IMR-90 (cell line): Measurements from ENCODE around the gene PIP5K1B. TPM values are rescaled to one million over a fixed set of nuclear protein-coding genes. Genes with fewer than 3 reads are reported as not detected.

Source experiments
- ATAC-seq: fragments of 200-7000 bp; cut with Tn5 transposase; 2 replicates; pipeline ENCODE4 v1.9.1; 2020; ENCODE audit warnings: low read depth, mild to moderate bottlenecking, moderate library complexity
- BruUV-seq: library from RNA; stranded (reverse); fragments of 400-500 nt; replicated peaks from 2 replicates; lab custom pipeline; 2021; lab: Mats Ljungman, UMichigan
- CTCF ChIA-PET: fragments of 300-600 bp; formaldehyde crosslinking; extraction: SDS; loops from one replicate; lab custom pipeline; 2021; ENCODE audit warnings: antibody characterized with exemption; lab: Yijun Ruan, JAX
- POLR2A ChIA-PET: fragments of 300-600 bp; sonication (Branson Sonifier 250); formaldehyde crosslinking; loops from one replicate; lab custom pipeline; 2022; ENCODE audit warnings: antibody characterized with exemption; ENCODE audit not compliant: unreplicated experiment; lab: Charles Lee
- DNase-seq: peaks from one replicate; pipeline ENCODE4 v3.0.0; 2013
- H2AFZ ChIP-seq: replicated peaks from 2 replicates; pipeline ENCODE3; 2013; ENCODE audit warnings: low read length, mild to moderate bottlenecking; ENCODE audit not compliant: poor library complexity
- H2AK5ac ChIP-seq: 2 replicates; pipeline ENCODE4 v1.6.1; 2013; ENCODE audit warnings: low read depth, low read length, inconsistent platforms
- H2AK9ac ChIP-seq: replicated peaks from 2 replicates; pipeline ENCODE3; 2013; ENCODE audit warnings: mild to moderate bottlenecking, low read depth, low read length, moderate library complexity; ENCODE audit not compliant: poor library complexity
- H2BK120ac ChIP-seq: 2 replicates; pipeline ENCODE4 v1.6.1; 2013; ENCODE audit warnings: low read depth, low read length, inconsistent platforms
- H2BK15ac ChIP-seq: 3 replicates; pipeline ENCODE4 v1.6.1; 2013; ENCODE audit warnings: low read depth, low read length, inconsistent platforms
- H2BK20ac ChIP-seq: 2 replicates; pipeline ENCODE4 v1.6.1; 2013; ENCODE audit warnings: low read depth, mild to moderate bottlenecking, inconsistent platforms, low read length, moderate library complexity
- H2BK5ac ChIP-seq: 2 replicates; pipeline ENCODE4 v1.6.1; 2013; ENCODE audit warnings: mild to moderate bottlenecking, low read depth, low read length, inconsistent platforms; ENCODE audit not compliant: poor library complexity, severe bottlenecking
- H3K14ac ChIP-seq: replicated peaks from 2 replicates; pipeline ENCODE4 v1.6.1; 2013; ENCODE audit warnings: low read depth, low read length, inconsistent platforms
- H3K18ac ChIP-seq: 2 replicates; pipeline ENCODE4 v1.6.1; 2013; ENCODE audit warnings: low read depth, low read length, control low read depth
- H3K23ac ChIP-seq: 2 replicates; pipeline ENCODE4 v1.6.1; 2013; ENCODE audit warnings: low read depth, low read length, inconsistent platforms
- H3K27ac ChIP-seq: 2 replicates; pipeline ENCODE4 v1.5.1; 2013; ENCODE audit warnings: mild to moderate bottlenecking, control low read depth, low read length; ENCODE audit not compliant: insufficient read depth
- H3K27me3 ChIP-seq: 2 replicates; pipeline ENCODE4 v1.6.1; 2013; ENCODE audit warnings: low read length; ENCODE audit not compliant: control insufficient read depth, insufficient read depth
- H3K36me3 ChIP-seq: 2 replicates; pipeline ENCODE4 v1.6.1; 2013; ENCODE audit warnings: low read length, mixed read lengths; ENCODE audit not compliant: control insufficient read depth, insufficient read depth
- H3K4ac ChIP-seq: 2 replicates; pipeline ENCODE4 v1.6.1; 2013; ENCODE audit warnings: low read depth, low read length, inconsistent platforms
- H3K4me1 ChIP-seq: 2 replicates; pipeline ENCODE4 v1.6.1; 2013; ENCODE audit warnings: low read length, mixed read lengths; ENCODE audit not compliant: control insufficient read depth, insufficient read depth
- H3K4me2 ChIP-seq: 2 replicates; pipeline ENCODE4 v1.6.1; 2013; ENCODE audit warnings: low read depth, mild to moderate bottlenecking, control low read depth, low read length, moderate library complexity
- H3K4me3 ChIP-seq: 2 replicates; pipeline ENCODE4 v1.5.1; 2013; ENCODE audit warnings: low read depth, mild to moderate bottlenecking, control low read depth, low read length, moderate library complexity; ENCODE audit not compliant: insufficient read depth
- H3K56ac ChIP-seq: 2 replicates; pipeline ENCODE4 v1.6.1; 2013; ENCODE audit warnings: low read length, inconsistent platforms; ENCODE audit not compliant: insufficient read depth; ENCODE audit errors: extremely low read depth
- H3K79me1 ChIP-seq, 2 experiments: 2 replicates each; pipeline ENCODE4 v1.6.1; 2013; ENCODE audit warnings: low read length in 2 of 2, inconsistent platforms in 1 of 2, low read depth in 1 of 2
- H3K9ac ChIP-seq: 2 replicates; pipeline ENCODE4 v1.6.1; 2013; ENCODE audit warnings: low read depth, low read length, control low read depth
- H3K9me1 ChIP-seq: 2 replicates; pipeline ENCODE4 v1.6.1; 2013; ENCODE audit warnings: low read length, inconsistent platforms; ENCODE audit not compliant: insufficient read depth
- H3K9me3 ChIP-seq: 2 replicates; pipeline ENCODE4 v1.6.1; 2013; ENCODE audit warnings: low read length; ENCODE audit not compliant: control insufficient read depth, insufficient read depth
- H4K20me1 ChIP-seq: 2 replicates; pipeline ENCODE4 v1.6.1; 2013; ENCODE audit warnings: low read length, inconsistent platforms; ENCODE audit not compliant: insufficient read depth
- H4K5ac ChIP-seq: 2 replicates; pipeline ENCODE4 v1.6.1; 2013; ENCODE audit warnings: mild to moderate bottlenecking, low read depth, low read length, control low read depth
- H4K8ac ChIP-seq, 2 experiments: 2 replicates each; pipeline ENCODE4 v1.6.1; 2013; ENCODE audit warnings: low read depth in 2 of 2, low read length in 2 of 2, control low read depth in 1 of 2, inconsistent platforms in 1 of 2
- H4K91ac ChIP-seq: 2 replicates; pipeline ENCODE4 v1.6.1; 2013; ENCODE audit warnings: low read depth, low read length, inconsistent platforms; ENCODE audit not compliant: insufficient read depth
- BHLHE40 ChIP-seq: fragments of 150-350 bp; IDR thresholded peaks from 2 replicates; pipeline ENCODE4 v1.6.1; 2016; ENCODE audit warnings: mild to moderate bottlenecking, low read depth, low read length
- CEBPB ChIP-seq: IDR thresholded peaks from 2 replicates; pipeline ENCODE4 v1.6.1; 2012; ENCODE audit warnings: low read depth, low read length, improper control_type of control experiment
- CHD1 ChIP-seq: IDR thresholded peaks from 2 replicates; pipeline ENCODE4 v1.6.1; 2012; ENCODE audit warnings: low read depth, low read length, improper control_type of control experiment
- FOS ChIP-seq: fragments of 150-350 bp; IDR thresholded peaks from 2 replicates; pipeline ENCODE4 v1.6.1; 2016; ENCODE audit warnings: low read depth, low read length
- MAFK ChIP-seq: IDR thresholded peaks from 2 replicates; pipeline ENCODE4 v1.6.1; 2012; ENCODE audit warnings: low read depth, low read length, improper control_type of control experiment
- MAZ ChIP-seq: IDR thresholded peaks from 2 replicates; pipeline ENCODE4 v1.6.1; 2012; ENCODE audit warnings: low read depth, mild to moderate bottlenecking, low read length, improper control_type of control experiment, moderate library complexity, borderline replicate concordance
- MXI1 ChIP-seq: IDR thresholded peaks from 2 replicates; pipeline ENCODE4 v1.6.1; 2012; ENCODE audit warnings: low read depth, mild to moderate bottlenecking, low read length, moderate library complexity, borderline replicate concordance
- NFE2L2 ChIP-seq: fragments of 150-350 bp; IDR thresholded peaks from 2 replicates; pipeline ENCODE4 v1.6.1; 2016; ENCODE audit warnings: low read depth, mild to moderate bottlenecking, low read length
- POLR2A ChIP-seq: IDR thresholded peaks from 2 replicates; pipeline ENCODE4 v1.6.1; 2012; ENCODE audit warnings: mild to moderate bottlenecking, low read depth, low read length
- RAD21 ChIP-seq: IDR thresholded peaks from 2 replicates; pipeline ENCODE4 v1.6.1; 2012; ENCODE audit warnings: low read length, improper control_type of control experiment
- RCOR1 ChIP-seq: IDR thresholded peaks from 2 replicates; pipeline ENCODE4 v1.6.1; 2012; ENCODE audit warnings: mild to moderate bottlenecking, low read length, improper control_type of control experiment; ENCODE audit not compliant: insufficient replicate concordance
- RFX5 ChIP-seq: IDR thresholded peaks from 2 replicates; pipeline ENCODE4 v1.8.0; 2012; ENCODE audit warnings: low read depth, mild to moderate bottlenecking, low read length, moderate library complexity
- SMC3 ChIP-seq: fragments of 150-350 bp; IDR thresholded peaks from 2 replicates; pipeline ENCODE4 v1.6.1; 2016; ENCODE audit warnings: low read depth, mild to moderate bottlenecking, antibody characterized with exemption, low read length, moderate library complexity
- WGBS, 2 experiments: methylation state at CpG; one replicate each; pipeline versions ENCODE4 v1.1.5 to v1.1.7; 2013; ENCODE audit warnings: missing lambda C conversion rate in 2 of 2; ENCODE audit not compliant: insufficient read length in 1 of 2; ENCODE audit errors: extremely low coverage in 2 of 2; 5-methylcytosine and 5-hydroxymethylcytosine counted together
- dilution Hi-C: fragments of 300-500 bp; cut with HindIII; formaldehyde crosslinking; loops from one replicate; pipeline ENCODE4 v1.14.3; 2018; ENCODE audit warnings: low sequenced_read_pairs; ENCODE audit not compliant: unreplicated experiment
- in situ Hi-C: fragments of 300-500 bp; cut with MboI; formaldehyde crosslinking; loops from 3 replicates; pipeline ENCODE4 v1.14.3; 2019; ENCODE audit warnings: low sequenced_read_pairs, inconsistent platforms, mixed read lengths
- intact Hi-C: fragments of 100-400 bp; cut with micrococcal nuclease; formaldehyde crosslinking; loops from 2 replicates; pipeline ENCODE4 v1.10.0; 2022
- polyA plus RNA-seq, 3 experiments: library from polyadenylated mRNA; depleted of rRNA; stranded (reverse); fragments of >200 nt; gene quantifications; 2 replicates each; pipeline ENCODE4 v1.2.3, GENCODE V29; 2012; ENCODE audit warnings: low replicate concordance in 1 of 3
- total RNA-seq: library from RNA; depleted of rRNA; stranded (reverse); fragments of >200 nt; gene quantifications from 2 replicates; pipeline ENCODE4 v1.2.3, GENCODE V29; 2012
- TF ChIP-seq, protein P1 (sequence below): fragments of 150-350 bp; IDR thresholded peaks from 2 replicates; pipeline ENCODE4 v1.6.1; 2017; ENCODE audit warnings: mild to moderate bottlenecking, antibody characterized with exemption, low read length, low read depth
- TF ChIP-seq, protein P2 (sequence below): conservative IDR thresholded peaks from 2 replicates; pipeline ENCODE4 v1.5.1; 2012; ENCODE audit warnings: mild to moderate bottlenecking, low read depth, low read length, improper control_type of control experiment
- TF ChIP-seq, protein P3 (sequence below): fragments of 150-350 bp; IDR thresholded peaks from 2 replicates; pipeline ENCODE4 v1.6.1; 2016; ENCODE audit warnings: low read depth, mild to moderate bottlenecking, low read length, moderate library complexity, borderline replicate concordance

PIP5K1B gene
- total and polyA plus RNA-seq, 2 of the 4 experiments (the other 2 are of a cell fraction) = not detected

DNA sequence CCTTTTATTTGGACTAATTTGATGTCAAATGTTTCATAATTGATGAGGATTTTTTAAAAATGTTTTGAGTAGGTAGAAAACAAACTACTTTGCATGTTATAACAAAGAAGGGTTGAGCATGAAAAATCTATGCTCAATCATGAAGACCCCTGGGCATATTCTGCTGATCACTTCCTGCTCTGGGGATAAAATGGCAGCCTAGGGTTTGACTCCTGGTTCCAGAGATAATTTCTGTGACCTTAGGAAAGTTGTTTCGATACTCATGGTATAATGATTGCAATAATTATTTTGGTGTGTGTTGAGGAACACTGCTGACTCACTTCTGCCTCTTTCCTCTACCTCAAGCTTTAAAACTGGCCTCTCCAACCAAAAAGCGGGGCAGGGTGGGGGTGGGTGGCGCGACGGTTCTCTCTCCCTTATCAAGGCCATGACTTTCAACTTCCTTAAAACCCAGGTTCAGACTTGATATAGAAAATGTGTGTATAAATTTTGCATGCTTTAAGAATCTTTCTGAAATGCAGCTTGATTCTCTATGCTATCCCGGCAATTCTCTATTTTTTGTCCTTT lies 6.0 kb upstream of the PIP5K1B start:
- DNase-seq (no peak), ATAC-seq (no peak)
- Histone ChIP-seq H2BK15ac (no peak overlapping the region), H3K14ac (no peak overlapping the region), H2BK20ac (no peak overlapping the region), H3K56ac (no peak overlapping the region), H4K20me1 (no peaks in the 10 kb centered on the region), H2BK120ac (no peak overlapping the region), H2BK5ac (no peak overlapping the region), H3K9ac (no peak overlapping the region), H2AK5ac (no peak overlapping the region), H4K91ac (no peak overlapping the region), H3K79me1 (no peaks in the 10 kb centered on the region), H3K9me3 (no peaks in the 10 kb centered on the region), H3K4ac (no peak overlapping the region), H4K8ac (no peak overlapping the region), H3K4me1 (no peaks in the 10 kb centered on the region), H3K4me3 (no peak overlapping the region), H3K27me3 (peaks cover 2% of the 10 kb centered on the region), H3K18ac (no peak overlapping the region), H3K36me3 (no peaks in the 10 kb centered on the region), H3K23ac (no peak overlapping the region), H3K4me2 (no peak overlapping the region), H3K9me1 (no peaks in the 10 kb centered on the region), H4K5ac (no peak overlapping the region), H2AK9ac (no peak overlapping the region), H3K27ac (no peak overlapping the region), H2AFZ (no peak overlapping the region)
- TF ChIP-seq SMC3 = no peak
- TF ChIP-seq MXI1 = no peak
- no peak for TF ChIP-seq RFX5
- no peak for TF ChIP-seq MAZ
- no peak for TF ChIP-seq FOS
- TF ChIP-seq, protein P1, sequence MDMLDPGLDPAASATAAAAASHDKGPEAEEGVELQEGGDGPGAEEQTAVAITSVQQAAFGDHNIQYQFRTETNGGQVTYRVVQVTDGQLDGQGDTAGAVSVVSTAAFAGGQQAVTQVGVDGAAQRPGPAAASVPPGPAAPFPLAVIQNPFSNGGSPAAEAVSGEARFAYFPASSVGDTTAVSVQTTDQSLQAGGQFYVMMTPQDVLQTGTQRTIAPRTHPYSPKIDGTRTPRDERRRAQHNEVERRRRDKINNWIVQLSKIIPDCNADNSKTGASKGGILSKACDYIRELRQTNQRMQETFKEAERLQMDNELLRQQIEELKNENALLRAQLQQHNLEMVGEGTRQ = no peak
- TF ChIP-seq BHLHE40 = no peak
- TF ChIP-seq CHD1 = no peak
- no peak for TF ChIP-seq POLR2A
- no peak for TF ChIP-seq MAFK
- no peak for TF ChIP-seq NFE2L2
- no peak for TF ChIP-seq RCOR1
- TF ChIP-seq, protein P2, sequence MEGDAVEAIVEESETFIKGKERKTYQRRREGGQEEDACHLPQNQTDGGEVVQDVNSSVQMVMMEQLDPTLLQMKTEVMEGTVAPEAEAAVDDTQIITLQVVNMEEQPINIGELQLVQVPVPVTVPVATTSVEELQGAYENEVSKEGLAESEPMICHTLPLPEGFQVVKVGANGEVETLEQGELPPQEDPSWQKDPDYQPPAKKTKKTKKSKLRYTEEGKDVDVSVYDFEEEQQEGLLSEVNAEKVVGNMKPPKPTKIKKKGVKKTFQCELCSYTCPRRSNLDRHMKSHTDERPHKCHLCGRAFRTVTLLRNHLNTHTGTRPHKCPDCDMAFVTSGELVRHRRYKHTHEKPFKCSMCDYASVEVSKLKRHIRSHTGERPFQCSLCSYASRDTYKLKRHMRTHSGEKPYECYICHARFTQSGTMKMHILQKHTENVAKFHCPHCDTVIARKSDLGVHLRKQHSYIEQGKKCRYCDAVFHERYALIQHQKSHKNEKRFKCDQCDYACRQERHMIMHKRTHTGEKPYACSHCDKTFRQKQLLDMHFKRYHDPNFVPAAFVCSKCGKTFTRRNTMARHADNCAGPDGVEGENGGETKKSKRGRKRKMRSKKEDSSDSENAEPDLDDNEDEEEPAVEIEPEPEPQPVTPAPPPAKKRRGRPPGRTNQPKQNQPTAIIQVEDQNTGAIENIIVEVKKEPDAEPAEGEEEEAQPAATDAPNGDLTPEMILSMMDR = no peak
- TF ChIP-seq, protein P3, sequence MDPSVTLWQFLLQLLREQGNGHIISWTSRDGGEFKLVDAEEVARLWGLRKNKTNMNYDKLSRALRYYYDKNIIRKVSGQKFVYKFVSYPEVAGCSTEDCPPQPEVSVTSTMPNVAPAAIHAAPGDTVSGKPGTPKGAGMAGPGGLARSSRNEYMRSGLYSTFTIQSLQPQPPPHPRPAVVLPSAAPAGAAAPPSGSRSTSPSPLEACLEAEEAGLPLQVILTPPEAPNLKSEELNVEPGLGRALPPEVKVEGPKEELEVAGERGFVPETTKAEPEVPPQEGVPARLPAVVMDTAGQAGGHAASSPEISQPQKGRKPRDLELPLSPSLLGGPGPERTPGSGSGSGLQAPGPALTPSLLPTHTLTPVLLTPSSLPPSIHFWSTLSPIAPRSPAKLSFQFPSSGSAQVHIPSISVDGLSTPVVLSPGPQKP = no peak
- TF ChIP-seq RAD21 = no peak
- TF ChIP-seq CEBPB = no peak
- in situ Hi-C loops = no loop called here
- dilution Hi-C loops = no loop called here
- intact Hi-C loops = no loop called here
- BruUV-seq = no TSS peak
- WGBS, 2 experiments = no CpG with 5 or more reads among the region's 6 CpGs
- CTCF ChIA-PET = interaction anchor here (0.7 kb wide), 1 partner anchor 258 kb away, joined by 3 read pairs; no protein-coding TSS in a partner anchor
- POLR2A ChIA-PET = no interaction called here
